CD14-positive monocyte (primary cell): Measurements from ENCODE around the gene PALS2. TPM values are rescaled to one million over a fixed set of nuclear protein-coding genes. Genes with fewer than 3 reads are reported as not detected.

Experiments
- DNase-seq, 3 donors: peaks; one replicate each; pipeline ENCODE4 v3.0.0-alpha.2; 2011 to 2022
- H2AFZ ChIP-seq: 2 replicates; pipeline ENCODE4 v1.6.0; 2012; ENCODE audit warnings: mild to moderate bottlenecking, low read depth, low read length, inconsistent platforms; ENCODE audit not compliant: insufficient read depth, poor library complexity, severe bottlenecking
- H3K27ac ChIP-seq, 2 donors: 1 replicate in 1 of 2; 2 replicates in 1 of 2; pipeline ENCODE4 v1.5.1; 2012 to 2013; ENCODE audit warnings: low read length in 2 of 2, control low read depth in 1 of 2, inconsistent platforms in 1 of 2, low read depth in 1 of 2, mild to moderate bottlenecking in 1 of 2
- H3K27me3 ChIP-seq, 2 donors: one replicate each; pipeline versions ENCODE4 v1.6.0 to v1.6.1; 2011 to 2013; ENCODE audit warnings: low read length in 2 of 2; ENCODE audit not compliant: control insufficient read depth in 2 of 2, insufficient read depth in 2 of 2
- H3K36me3 ChIP-seq, 2 donors: replicated peaks in 1 of 2; 1 replicate in 1 of 2; 2 replicates in 1 of 2; pipeline versions ENCODE4 v1.5.1 to v1.6.1; 2012 to 2013; ENCODE audit warnings: low read length in 2 of 2, control low read depth in 1 of 2, inconsistent platforms in 1 of 2, mild to moderate bottlenecking in 1 of 2; ENCODE audit not compliant: insufficient read depth in 2 of 2, control insufficient read depth in 1 of 2
- H3K4me1 ChIP-seq, 2 donors: 1 replicate in 1 of 2; 2 replicates in 1 of 2; pipeline versions ENCODE4 v1.5.1 to v1.6.1; 2012 to 2013; ENCODE audit warnings: low read length in 2 of 2, control low read depth in 1 of 2, inconsistent platforms in 1 of 2, mild to moderate bottlenecking in 1 of 2, moderate library complexity in 1 of 2; ENCODE audit not compliant: insufficient read depth in 2 of 2, control insufficient read depth in 1 of 2
- H3K4me2 ChIP-seq: replicated peaks from 2 replicates; pipeline ENCODE3; 2012; ENCODE audit warnings: low read length, moderate library complexity, mild to moderate bottlenecking; ENCODE audit not compliant: poor library complexity, severe bottlenecking; ENCODE audit errors: extremely low read depth
- H3K4me3 ChIP-seq, 3 experiments: fragments of 200-600 bp in 1 of 3; sonication (generic) in 1 of 3; replicated peaks in 1 of 3; 1 replicate in 2 of 3; 2 replicates in 1 of 3; pipeline ENCODE4 v1.5.1; 2011 to 2013; ENCODE audit warnings: low read length in 3 of 3, mild to moderate bottlenecking in 3 of 3, control low read depth in 2 of 3, low read depth in 2 of 3, inconsistent platforms in 1 of 3, moderate library complexity in 1 of 3
- H3K79me2 ChIP-seq: 2 replicates; pipeline ENCODE4 v1.6.0; 2012; ENCODE audit warnings: mild to moderate bottlenecking, control low read depth, inconsistent platforms, low read length, moderate library complexity; ENCODE audit not compliant: insufficient read depth
- H3K9ac ChIP-seq: 2 replicates; pipeline ENCODE4 v1.6.0; 2017; ENCODE audit warnings: low read length, mild to moderate bottlenecking; ENCODE audit not compliant: insufficient read depth, poor library complexity, severe bottlenecking
- H3K9me3 ChIP-seq, 2 donors: replicated peaks in 1 of 2; 1 replicate in 1 of 2; 2 replicates in 1 of 2; pipeline versions ENCODE4 v1.5.1 to v1.6.1; 2012 to 2013; ENCODE audit warnings: low read length in 2 of 2, control low read depth in 1 of 2; ENCODE audit not compliant: control insufficient read depth in 1 of 2, insufficient read depth in 1 of 2
- H4K20me1 ChIP-seq: 2 replicates; pipeline ENCODE4 v1.6.0; 2012; ENCODE audit warnings: mild to moderate bottlenecking, low read length, control low read depth, moderate library complexity; ENCODE audit not compliant: insufficient read depth
- H3K27ac Mint-ChIP-seq, 7 donors: one replicate each; pipeline ENCODE4 v1.8.0; 2020; ENCODE audit warnings: mild to moderate bottlenecking in 7 of 7, mixed read lengths in 7 of 7, moderate library complexity in 6 of 7, inconsistent platforms in 2 of 7
- H3K27me3 Mint-ChIP-seq, 3 donors: one replicate each; pipeline ENCODE4 v1.8.0; 2021 to 2022; ENCODE audit warnings: low read depth in 3 of 3, mild to moderate bottlenecking in 3 of 3, mixed read lengths in 3 of 3, moderate library complexity in 3 of 3, inconsistent platforms in 1 of 3
- H3K36me3 Mint-ChIP-seq, 2 donors: one replicate each; pipeline ENCODE4 v1.8.0; 2020; ENCODE audit warnings: mixed read lengths in 2 of 2, inconsistent platforms in 1 of 2, mild to moderate bottlenecking in 1 of 2
- H3K4me1 Mint-ChIP-seq: one replicate; pipeline ENCODE4 v1.8.0; 2020; ENCODE audit warnings: mild to moderate bottlenecking, mixed read lengths
- H3K4me3 Mint-ChIP-seq, 2 donors: one replicate each; pipeline ENCODE4 v1.8.0; 2020; ENCODE audit warnings: mild to moderate bottlenecking in 2 of 2, mixed read lengths in 2 of 2, moderate library complexity in 1 of 2
- H3K9me3 Mint-ChIP-seq, 7 donors: one replicate each; pipeline ENCODE4 v1.8.0; 2020 to 2022; ENCODE audit warnings: mixed read lengths in 7 of 7, mild to moderate bottlenecking in 6 of 7, moderate library complexity in 6 of 7, inconsistent platforms in 2 of 7
- CTCF ChIP-seq: fragments of 200-600 bp; IDR thresholded peaks from one replicate; pipeline ENCODE4 v1.8.0; 2022; ENCODE audit warnings: antibody characterized with exemption, mild to moderate bottlenecking
- WGBS: methylation state at CpG from one replicate; pipeline ENCODE4 v1.1.5; 2013; ENCODE audit warnings: missing lambda C conversion rate; ENCODE audit not compliant: insufficient coverage; 5-methylcytosine and 5-hydroxymethylcytosine counted together
- intact Hi-C, 2 donors: fragments of 100-400 bp; cut with micrococcal nuclease; formaldehyde crosslinking; loops; one replicate each; pipeline versions ENCODE4 v1.15.0 to v1.15.1; 2023
- polyA plus RNA-seq, 3 donors: library from polyadenylated mRNA; depleted of rRNA in 1 of 3; unstranded in 2 of 3; stranded (reverse) in 1 of 3; fragments of 300-500 nt in 2 of 3; fragments of >200 nt in 1 of 3; fragmentation: Illumina TruSeq in 2 of 3; gene quantifications; 1 replicate in 2 of 3; 2 replicates in 1 of 3; pipeline ENCODE4 v1.2.3, GENCODE V29; 2012 to 2021

The PALS2 gene
- polyA plus RNA-seq, 3 donors = 0.08 to 3.0 (median 2.8) TPM

GRCh38 chr7:24549991-24550390 is 23.3 kb upstream of the PALS2 start:
- TF ChIP-seq CTCF = no peak
- WGBS = no CpG with 5 or more reads among the region's 4 CpGs

GRCh38 chr7:24555184-24555583 is 18.1 kb upstream of the PALS2 start:
- H3K27me3 Mint-ChIP-seq = peaks cover 0 to 1% (median 0%) of the 10 kb centered on the region in 3 donors
- no peaks in the 10 kb centered on the region for H4K20me1 ChIP-seq
- H3K4me1 ChIP-seq = no peaks in the 10 kb centered on the region
- peaks cover 0 to 2% (median 0%) of the 10 kb centered on the region in 7 donors for H3K9me3 Mint-ChIP-seq
- H3K27ac Mint-ChIP-seq = no peak overlapping the region
- no peak for DNase-seq
- TF ChIP-seq CTCF = no peak
- H3K4me1 Mint-ChIP-seq = no peaks in the 10 kb centered on the region
- no peak overlapping the region for H3K27ac ChIP-seq
- intact Hi-C loops = no loop called here
- H3K9me3 ChIP-seq = no peaks in the 10 kb centered on the region
- H2AFZ ChIP-seq = no peak overlapping the region
- no peak overlapping the region for H3K9ac ChIP-seq
- no peaks in the 10 kb centered on the region for H3K27me3 ChIP-seq
- no peak overlapping the region for H3K4me2 ChIP-seq
- H3K4me3 Mint-ChIP-seq = no peak overlapping the region
- H3K79me2 ChIP-seq = no peaks in the 10 kb centered on the region
- no peaks in the 10 kb centered on the region for H3K36me3 ChIP-seq
- H3K36me3 Mint-ChIP-seq = no peaks in the 10 kb centered on the region
- no peak overlapping the region for H3K4me3 ChIP-seq

More at GRCh38 chr7:24549991-24550390, 23.3 kb upstream of the PALS2 start:
- H3K27me3 ChIP-seq = no peaks in the 10 kb centered on the region
- H3K79me2 ChIP-seq = no peaks in the 10 kb centered on the region
- H3K9ac ChIP-seq = no peak overlapping the region
- Mint-ChIP-seq H3K9me3 (peaks cover 0 to 2% (median 0%) of the 10 kb centered on the region in 7 donors), H3K27me3 (peaks cover 0 to 3% (median 0%) of the 10 kb centered on the region in 3 donors), H3K36me3 (no peaks in the 10 kb centered on the region), H3K4me1 (no peaks in the 10 kb centered on the region), H3K4me3 (no peak overlapping the region), H3K27ac (no peak overlapping the region)
- no peaks in the 10 kb centered on the region for H3K36me3 ChIP-seq
- H2AFZ ChIP-seq = no peak overlapping the region
- no peaks in the 10 kb centered on the region for H3K4me1 ChIP-seq
- no peak overlapping the region for H3K4me3 ChIP-seq
- no peak overlapping the region for H3K27ac ChIP-seq
- no peaks in the 10 kb centered on the region for H4K20me1 ChIP-seq
- H3K4me2 ChIP-seq = no peak overlapping the region
- no peaks in the 10 kb centered on the region for H3K9me3 ChIP-seq
- no peak for DNase-seq
- intact Hi-C loops = no loop called here
